IMR-90 (cell line): ENCODE measurements around the gene MISP3.

Experiments used
- CHD1 ChIP-seq: IDR thresholded peaks from 2 replicates; pipeline ENCODE4 v1.6.1; 2012; ENCODE audit warnings: low read depth, low read length, improper control_type of control experiment
- FOS ChIP-seq: fragments of 150-350 bp; IDR thresholded peaks from 2 replicates; pipeline ENCODE4 v1.6.1; 2016; ENCODE audit warnings: low read depth, low read length
- MAFK ChIP-seq: IDR thresholded peaks from 2 replicates; pipeline ENCODE4 v1.6.1; 2012; ENCODE audit warnings: low read depth, low read length, improper control_type of control experiment
- MAZ ChIP-seq: IDR thresholded peaks from 2 replicates; pipeline ENCODE4 v1.6.1; 2012; ENCODE audit warnings: low read depth, mild to moderate bottlenecking, low read length, improper control_type of control experiment, moderate library complexity, borderline replicate concordance
- POLR2A ChIP-seq: IDR thresholded peaks from 2 replicates; pipeline ENCODE4 v1.6.1; 2012; ENCODE audit warnings: mild to moderate bottlenecking, low read depth, low read length
- RAD21 ChIP-seq: IDR thresholded peaks from 2 replicates; pipeline ENCODE4 v1.6.1; 2012; ENCODE audit warnings: low read length, improper control_type of control experiment
- RCOR1 ChIP-seq: IDR thresholded peaks from 2 replicates; pipeline ENCODE4 v1.6.1; 2012; ENCODE audit warnings: mild to moderate bottlenecking, low read length, improper control_type of control experiment; ENCODE audit not compliant: insufficient replicate concordance
- RFX5 ChIP-seq: IDR thresholded peaks from 2 replicates; pipeline ENCODE4 v1.8.0; 2012; ENCODE audit warnings: low read depth, mild to moderate bottlenecking, low read length, moderate library complexity
- SMC3 ChIP-seq: fragments of 150-350 bp; IDR thresholded peaks from 2 replicates; pipeline ENCODE4 v1.6.1; 2016; ENCODE audit warnings: low read depth, mild to moderate bottlenecking, antibody characterized with exemption, low read length, moderate library complexity
- TF ChIP-seq, protein P1 (sequence below): conservative IDR thresholded peaks from 2 replicates; pipeline ENCODE4 v1.5.1; 2012; ENCODE audit warnings: mild to moderate bottlenecking, low read depth, low read length, improper control_type of control experiment

DNA sequence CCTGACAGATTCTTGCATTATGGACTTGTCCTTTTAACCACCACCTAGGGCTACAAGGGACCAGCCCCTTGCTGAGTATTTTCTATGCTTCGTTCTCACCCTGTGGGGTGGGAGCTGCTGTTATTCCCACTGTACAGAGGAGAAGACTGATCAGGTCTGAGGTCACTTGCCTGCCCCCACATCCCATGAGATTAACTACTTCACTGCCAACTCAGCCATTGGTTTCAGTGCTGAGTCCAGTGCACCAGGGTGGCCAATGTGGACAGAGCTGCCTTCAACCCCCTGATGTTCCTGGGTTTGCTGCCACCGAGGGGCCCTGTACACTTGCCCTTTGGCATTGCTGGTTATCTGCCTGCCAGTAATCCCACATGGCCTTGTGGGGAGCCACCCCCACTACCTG, 38.1 kb downstream of the MISP3 start:
- TF ChIP-seq POLR2A (no peak), RCOR1 (no peak), RAD21 (no peak), MAZ (no peak), SMC3 (no peak), MAFK (no peak), CHD1 (no peak), FOS (no peak), RFX5 (no peak)
- TF ChIP-seq, protein P1, sequence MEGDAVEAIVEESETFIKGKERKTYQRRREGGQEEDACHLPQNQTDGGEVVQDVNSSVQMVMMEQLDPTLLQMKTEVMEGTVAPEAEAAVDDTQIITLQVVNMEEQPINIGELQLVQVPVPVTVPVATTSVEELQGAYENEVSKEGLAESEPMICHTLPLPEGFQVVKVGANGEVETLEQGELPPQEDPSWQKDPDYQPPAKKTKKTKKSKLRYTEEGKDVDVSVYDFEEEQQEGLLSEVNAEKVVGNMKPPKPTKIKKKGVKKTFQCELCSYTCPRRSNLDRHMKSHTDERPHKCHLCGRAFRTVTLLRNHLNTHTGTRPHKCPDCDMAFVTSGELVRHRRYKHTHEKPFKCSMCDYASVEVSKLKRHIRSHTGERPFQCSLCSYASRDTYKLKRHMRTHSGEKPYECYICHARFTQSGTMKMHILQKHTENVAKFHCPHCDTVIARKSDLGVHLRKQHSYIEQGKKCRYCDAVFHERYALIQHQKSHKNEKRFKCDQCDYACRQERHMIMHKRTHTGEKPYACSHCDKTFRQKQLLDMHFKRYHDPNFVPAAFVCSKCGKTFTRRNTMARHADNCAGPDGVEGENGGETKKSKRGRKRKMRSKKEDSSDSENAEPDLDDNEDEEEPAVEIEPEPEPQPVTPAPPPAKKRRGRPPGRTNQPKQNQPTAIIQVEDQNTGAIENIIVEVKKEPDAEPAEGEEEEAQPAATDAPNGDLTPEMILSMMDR, result no peak
